OCI-LY3 (cell line): ENCODE results near the gene FBXO21.
"Not testable (repeated sequence)": the region's sequence is repeated elsewhere in the genome, so short reads cannot be mapped to it uniquely, and the experiment has no call there.

Experiments
- EZH2phosphoT487 ChIP-seq: fragments of 200-600 bp; shearing (Covaris generic); IDR thresholded peaks from 2 replicates; pipeline ENCODE4 v1.6.1; 2018; ENCODE audit warnings: antibody characterized with exemption, mixed run types, low read depth
- TF ChIP-seq, protein P1 (sequence below): fragments of 200-600, 300-600 bp; sonication (generic); IDR thresholded peaks from 2 replicates; pipeline ENCODE4 v1.5.1; 2014; ENCODE audit warnings: antibody characterized with exemption, low read length, low read depth

DNA sequence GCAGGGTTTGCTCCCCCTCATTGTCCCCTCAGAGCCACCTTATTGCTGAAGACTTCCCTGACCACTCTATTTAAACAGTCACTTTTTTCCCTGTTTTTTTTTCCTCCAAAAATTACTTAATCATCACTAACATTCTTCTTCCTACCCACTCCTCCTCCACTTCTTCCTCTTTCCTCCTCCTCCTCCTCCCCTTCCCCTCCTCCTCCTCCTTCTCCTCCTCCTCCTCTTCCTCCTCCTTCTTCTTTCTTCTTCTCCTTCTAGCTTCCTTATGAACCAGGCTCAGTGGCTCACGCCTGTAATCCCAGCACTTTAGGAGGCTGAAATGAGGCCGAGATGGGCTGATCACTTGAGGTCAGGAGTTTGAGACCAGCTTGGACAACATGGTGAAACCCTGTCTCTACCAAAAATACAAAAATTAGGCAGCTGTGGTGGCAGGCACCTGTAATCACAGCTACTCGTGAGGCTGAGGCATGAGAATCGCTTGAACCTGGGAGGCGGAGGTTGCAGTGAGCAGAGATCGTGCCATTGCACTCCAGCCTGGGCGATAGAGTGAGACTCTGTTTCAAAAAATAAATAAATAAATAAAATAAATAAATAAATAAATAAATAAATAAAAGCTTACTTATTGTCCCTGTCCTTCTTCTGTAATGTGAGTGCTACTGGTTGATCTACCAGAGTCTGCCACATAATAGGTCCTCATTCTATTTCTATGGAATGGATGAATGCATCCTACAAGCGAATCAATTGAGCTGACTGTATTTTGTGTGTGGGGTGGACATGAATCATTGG is 9.9 kb upstream of the FBXO21 start:
- TF ChIP-seq, protein P1, sequence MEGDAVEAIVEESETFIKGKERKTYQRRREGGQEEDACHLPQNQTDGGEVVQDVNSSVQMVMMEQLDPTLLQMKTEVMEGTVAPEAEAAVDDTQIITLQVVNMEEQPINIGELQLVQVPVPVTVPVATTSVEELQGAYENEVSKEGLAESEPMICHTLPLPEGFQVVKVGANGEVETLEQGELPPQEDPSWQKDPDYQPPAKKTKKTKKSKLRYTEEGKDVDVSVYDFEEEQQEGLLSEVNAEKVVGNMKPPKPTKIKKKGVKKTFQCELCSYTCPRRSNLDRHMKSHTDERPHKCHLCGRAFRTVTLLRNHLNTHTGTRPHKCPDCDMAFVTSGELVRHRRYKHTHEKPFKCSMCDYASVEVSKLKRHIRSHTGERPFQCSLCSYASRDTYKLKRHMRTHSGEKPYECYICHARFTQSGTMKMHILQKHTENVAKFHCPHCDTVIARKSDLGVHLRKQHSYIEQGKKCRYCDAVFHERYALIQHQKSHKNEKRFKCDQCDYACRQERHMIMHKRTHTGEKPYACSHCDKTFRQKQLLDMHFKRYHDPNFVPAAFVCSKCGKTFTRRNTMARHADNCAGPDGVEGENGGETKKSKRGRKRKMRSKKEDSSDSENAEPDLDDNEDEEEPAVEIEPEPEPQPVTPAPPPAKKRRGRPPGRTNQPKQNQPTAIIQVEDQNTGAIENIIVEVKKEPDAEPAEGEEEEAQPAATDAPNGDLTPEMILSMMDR: not testable (repeated sequence)
- not testable (repeated sequence) for TF ChIP-seq EZH2phosphoT487
